Measurements from ENCODE around the gene CARNS1.

CARNS1 gene

DNA sequence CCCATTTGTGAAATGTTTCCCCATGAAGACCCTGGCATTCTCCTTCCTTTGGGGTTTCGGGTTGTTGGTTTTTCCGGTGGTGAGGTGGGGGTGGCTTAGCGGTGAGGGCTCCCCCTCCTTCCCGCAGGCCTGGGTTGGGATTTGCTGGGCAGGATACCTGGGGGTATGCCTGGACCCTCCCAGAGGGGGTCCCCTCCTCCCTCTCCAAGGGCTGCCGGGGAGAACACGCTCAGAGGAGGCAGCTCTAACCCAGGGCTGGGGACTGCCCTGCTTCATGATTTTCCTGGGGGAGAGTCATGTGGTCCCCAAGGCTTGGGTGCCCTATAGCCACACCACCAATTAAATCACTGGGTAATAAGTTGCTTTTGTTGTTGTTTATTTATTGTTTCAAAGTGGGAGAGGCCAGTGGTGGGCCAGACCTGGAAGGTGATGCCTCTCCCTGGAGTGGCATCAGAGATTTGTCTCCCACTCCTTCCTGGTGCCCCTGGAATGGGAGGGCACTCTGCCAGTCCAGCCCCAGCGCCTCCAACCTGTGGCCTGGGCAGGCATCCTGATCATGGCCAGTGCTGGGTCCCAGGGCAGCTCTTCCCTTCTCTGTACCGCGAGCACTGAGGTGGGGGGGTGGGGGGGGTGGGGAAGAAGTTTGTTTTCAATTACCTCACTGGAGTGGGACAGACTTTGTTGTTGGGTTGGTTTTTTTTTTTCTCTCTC lies 40.8 kb upstream of the CARNS1 start:
- H3K27me3 ChIP-seq = peaks cover 12% of the 10 kb centered on the region
- no peaks in the 10 kb centered on the region for H3K9me3 ChIP-seq
- no peaks in the 10 kb centered on the region for H3K36me3 ChIP-seq
- TF ChIP-seq, protein P1, sequence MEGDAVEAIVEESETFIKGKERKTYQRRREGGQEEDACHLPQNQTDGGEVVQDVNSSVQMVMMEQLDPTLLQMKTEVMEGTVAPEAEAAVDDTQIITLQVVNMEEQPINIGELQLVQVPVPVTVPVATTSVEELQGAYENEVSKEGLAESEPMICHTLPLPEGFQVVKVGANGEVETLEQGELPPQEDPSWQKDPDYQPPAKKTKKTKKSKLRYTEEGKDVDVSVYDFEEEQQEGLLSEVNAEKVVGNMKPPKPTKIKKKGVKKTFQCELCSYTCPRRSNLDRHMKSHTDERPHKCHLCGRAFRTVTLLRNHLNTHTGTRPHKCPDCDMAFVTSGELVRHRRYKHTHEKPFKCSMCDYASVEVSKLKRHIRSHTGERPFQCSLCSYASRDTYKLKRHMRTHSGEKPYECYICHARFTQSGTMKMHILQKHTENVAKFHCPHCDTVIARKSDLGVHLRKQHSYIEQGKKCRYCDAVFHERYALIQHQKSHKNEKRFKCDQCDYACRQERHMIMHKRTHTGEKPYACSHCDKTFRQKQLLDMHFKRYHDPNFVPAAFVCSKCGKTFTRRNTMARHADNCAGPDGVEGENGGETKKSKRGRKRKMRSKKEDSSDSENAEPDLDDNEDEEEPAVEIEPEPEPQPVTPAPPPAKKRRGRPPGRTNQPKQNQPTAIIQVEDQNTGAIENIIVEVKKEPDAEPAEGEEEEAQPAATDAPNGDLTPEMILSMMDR (IDR thresholded peaks at IDR 0.05) = no peak
- H3K4me1 ChIP-seq (ENCODE audit: control insufficient read depth in 1 of 2, insufficient read depth in 1 of 2, low read depth in 1 of 2, low read length in 1 of 2) = peaks cover 47 to 60% of the 10 kb centered on the region in 2 experiments
- H3K4me3 ChIP-seq (ENCODE audit: low read depth in 1 of 2, low read length in 1 of 2) = peak overlapping the region; percentile 63 to 76
- H3K27ac ChIP-seq = peak overlapping the region; percentile 82

DNA sequence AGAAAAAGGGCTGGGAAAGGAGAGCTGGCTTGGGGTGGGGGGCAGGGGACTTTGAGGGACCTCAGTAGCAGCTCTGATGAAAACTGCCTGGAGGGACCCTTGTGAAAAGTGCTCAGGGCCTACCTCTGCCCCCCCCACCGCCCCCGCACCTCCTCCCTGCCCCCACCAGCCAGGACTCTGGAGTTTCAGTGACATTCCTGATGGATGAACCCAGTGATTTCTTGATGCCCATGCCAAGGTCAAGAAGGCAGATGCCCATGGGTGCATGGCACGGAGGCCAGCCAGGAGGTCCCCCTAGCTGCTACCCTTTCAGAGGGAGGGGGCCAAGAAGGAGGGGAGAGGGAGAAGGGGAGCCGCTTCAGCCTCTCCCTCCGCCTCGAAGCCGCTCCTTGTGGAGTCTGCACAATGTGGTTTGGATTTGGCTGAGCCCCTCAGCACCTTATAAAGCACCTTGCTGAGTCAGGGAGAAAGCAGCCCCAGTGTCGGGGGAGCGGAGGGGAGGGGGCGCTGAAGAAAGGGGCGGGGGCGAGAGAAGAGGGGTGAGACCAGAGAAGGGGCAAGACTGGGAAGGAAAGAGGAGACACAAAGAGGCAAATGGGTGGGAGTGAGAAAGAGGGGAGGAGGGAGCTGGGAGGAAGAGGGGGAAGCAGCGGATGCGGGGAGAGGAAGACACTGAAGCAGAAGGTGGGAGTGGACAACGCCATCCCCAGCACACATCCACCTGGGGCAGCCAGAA lies 40.0 kb upstream of the CARNS1 start:
- Histone ChIP-seq H3K36me3 (no peaks in the 10 kb centered on the region), H3K27me3 (peaks cover 12% of the 10 kb centered on the region), H3K9me3 (no peaks in the 10 kb centered on the region), H3K4me3 (ENCODE audit: low read depth in 1 of 2, low read length in 1 of 2) (no peak overlapping the region), H3K27ac (no peak overlapping the region), H3K4me1 (ENCODE audit: control insufficient read depth in 1 of 2, insufficient read depth in 1 of 2, low read depth in 1 of 2, low read length in 1 of 2) (peaks cover 45 to 58% of the 10 kb centered on the region in 2 experiments)
- TF ChIP-seq, protein P1 (IDR thresholded peaks at IDR 0.05) = no peak

DNA sequence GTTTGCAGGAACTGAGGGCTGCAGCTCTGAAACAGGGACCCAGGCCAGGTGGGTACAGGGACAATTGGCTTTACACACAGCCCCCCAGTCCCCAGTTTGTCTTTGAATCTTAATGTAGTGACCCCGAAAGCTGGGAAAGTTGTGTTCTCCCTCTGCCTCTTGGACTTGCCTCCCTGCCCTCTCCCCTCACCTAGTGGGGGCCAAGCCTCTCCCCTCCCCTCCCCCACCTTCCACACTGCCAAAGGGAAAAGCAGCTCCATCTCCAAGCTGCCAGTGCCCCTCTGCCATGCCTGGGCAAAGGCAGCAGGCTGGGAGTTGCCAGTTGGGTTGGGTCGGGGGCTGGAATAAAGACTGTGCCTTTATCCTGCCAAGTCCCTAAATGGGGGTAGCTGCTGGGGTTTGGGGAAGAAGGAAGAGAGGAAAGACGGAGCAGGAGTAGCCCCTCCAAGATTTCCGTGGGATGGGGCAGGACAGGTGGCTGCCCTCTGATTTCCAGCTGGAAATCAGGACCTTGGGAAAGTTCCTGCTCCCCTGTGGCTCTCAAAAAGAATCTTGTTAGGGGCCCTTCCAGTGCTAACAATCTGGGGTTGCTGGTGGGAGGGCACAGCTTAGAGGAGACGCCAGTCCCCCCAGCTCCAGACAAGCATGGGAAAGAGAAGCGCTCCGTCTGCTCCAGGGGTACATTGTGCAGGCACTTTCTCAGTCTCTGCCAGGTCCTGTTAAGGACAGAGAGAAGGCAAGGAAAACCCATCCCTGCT lies 39.2 kb upstream of the CARNS1 start:
- Histone ChIP-seq H3K27me3 (peaks cover 12% of the 10 kb centered on the region), H3K36me3 (no peaks in the 10 kb centered on the region), H3K9me3 (no peaks in the 10 kb centered on the region), H3K4me3 (ENCODE audit: low read depth in 1 of 2, low read length in 1 of 2) (no peak overlapping the region), H3K4me1 (ENCODE audit: control insufficient read depth in 1 of 2, insufficient read depth in 1 of 2, low read depth in 1 of 2, low read length in 1 of 2) (peaks cover 45 to 58% of the 10 kb centered on the region in 2 experiments), H3K27ac (no peak overlapping the region)
- TF ChIP-seq, protein P1 (IDR thresholded peaks at IDR 0.05) = no peak

DNA sequence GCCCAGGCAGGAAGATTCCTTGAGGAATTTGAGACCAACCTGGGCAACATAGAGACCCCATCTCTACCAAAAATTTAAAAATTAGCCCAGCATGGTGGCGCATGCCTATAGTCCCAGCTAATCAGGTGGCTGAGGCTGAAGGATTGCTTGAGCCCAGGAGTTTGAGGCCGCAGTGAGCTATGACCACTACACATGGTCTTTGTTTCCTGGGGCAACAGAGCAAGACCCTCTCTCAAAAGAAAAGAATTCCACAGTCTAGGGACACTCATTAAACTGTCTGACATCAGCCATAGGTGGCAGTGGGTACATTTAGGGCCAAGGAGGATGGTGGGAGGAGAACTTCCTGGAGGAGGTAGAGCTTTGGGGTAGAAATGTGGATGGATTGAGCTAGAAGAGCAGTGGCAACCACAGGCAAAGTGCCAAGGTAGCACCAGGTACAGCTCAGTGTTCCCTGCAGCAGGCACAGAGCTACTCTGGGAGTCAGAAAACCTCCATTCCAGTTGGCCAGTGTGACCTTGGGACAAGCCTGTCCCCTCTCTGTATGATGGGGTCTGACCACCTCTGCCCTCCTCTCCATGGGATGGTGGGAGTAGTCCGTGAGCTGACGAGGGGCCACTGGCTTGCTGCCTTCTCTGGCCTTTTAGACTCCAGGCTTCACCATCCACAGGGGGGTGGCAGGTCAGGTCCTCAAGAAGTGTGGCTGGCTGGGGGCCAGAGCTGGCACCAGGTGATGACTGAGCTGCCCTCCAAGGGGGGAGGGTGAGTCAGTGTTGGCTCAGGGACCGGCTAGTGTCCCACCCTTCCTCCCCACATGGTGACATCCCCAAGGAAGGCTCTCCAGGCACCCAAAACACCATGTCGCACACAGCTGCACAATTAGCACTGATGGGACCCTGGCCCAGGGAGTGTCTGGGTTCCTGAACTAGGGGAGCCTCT lies 38.3 kb upstream of the CARNS1 start:
- no peak overlapping the region for H3K4me3 ChIP-seq (ENCODE audit: low read depth in 1 of 2, low read length in 1 of 2)
- no peaks in the 10 kb centered on the region for H3K9me3 ChIP-seq
- H3K27me3 ChIP-seq = peaks cover 12% of the 10 kb centered on the region
- TF ChIP-seq, protein P1 (IDR thresholded peaks at IDR 0.05) = no peak
- H3K36me3 ChIP-seq = no peaks in the 10 kb centered on the region
- H3K4me1 ChIP-seq (ENCODE audit: control insufficient read depth in 1 of 2, insufficient read depth in 1 of 2, low read depth in 1 of 2, low read length in 1 of 2) = peaks cover 45 to 58% of the 10 kb centered on the region in 2 experiments
- no peak overlapping the region for H3K27ac ChIP-seq

DNA sequence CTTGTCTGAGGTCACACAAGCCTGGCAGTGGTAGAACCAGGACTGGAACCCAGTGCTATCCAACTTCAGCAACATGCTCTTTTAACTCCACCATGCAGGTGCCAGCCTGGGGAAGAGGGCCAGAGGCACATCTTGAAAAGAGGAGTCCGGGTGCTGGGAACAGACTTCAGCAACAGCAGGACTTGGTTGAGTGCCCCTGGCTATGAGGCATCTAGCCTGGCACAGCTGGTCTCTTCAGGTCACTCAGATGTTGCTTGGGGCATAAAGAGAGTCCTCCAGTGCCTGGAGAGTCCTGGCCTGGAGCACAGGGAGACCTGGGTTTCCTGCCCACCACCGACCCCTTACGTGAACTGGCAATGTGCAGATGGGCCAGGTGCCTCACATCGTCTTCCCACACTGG lies 36.9 kb upstream of the CARNS1 start:
- Histone ChIP-seq H3K4me3 (ENCODE audit: low read depth in 1 of 2, low read length in 1 of 2) (no peak overlapping the region), H3K27me3 (peaks cover 12% of the 10 kb centered on the region), H3K9me3 (no peaks in the 10 kb centered on the region), H3K4me1 (ENCODE audit: control insufficient read depth in 1 of 2, insufficient read depth in 1 of 2, low read depth in 1 of 2, low read length in 1 of 2) (peaks cover 48 to 55% of the 10 kb centered on the region in 2 experiments), H3K27ac (no peak overlapping the region), H3K36me3 (no peaks in the 10 kb centered on the region)
- TF ChIP-seq, protein P1 (IDR thresholded peaks at IDR 0.05) = no peak
